WTC11 (cell line): Measurements from ENCODE around the gene CAPZB. TPM values are rescaled to one million over a fixed set of nuclear protein-coding genes. Genes with fewer than 3 reads are reported as not detected.

Experiments used
- ATAC-seq: fragments of 200-7000 bp; cut with Tn5 transposase; 2 replicates; pipeline ENCODE4 v1.10.0; 2021; ENCODE audit warnings: mild to moderate bottlenecking, moderate library complexity
- CTCF ChIA-PET: fragments of 300-600 bp; sonication (Branson Sonifier 250); formaldehyde crosslinking; loops from one replicate; lab custom pipeline; 2021; ENCODE audit warnings: antibody characterized with exemption; lab: Charles Lee
- POLR2A ChIA-PET: fragments of 350-600 bp; sonication (Branson Sonifier 250); formaldehyde crosslinking; loops from one replicate; lab custom pipeline; 2021; ENCODE audit warnings: antibody characterized with exemption; lab: Charles Lee
- DNase-seq: peaks from one replicate; pipeline ENCODE4 v3.0.0; 2021; ENCODE audit warnings: low spot score
- H3K27ac Mint-ChIP-seq: 2 replicates; pipeline ENCODE4 v1.8.0; 2021; ENCODE audit warnings: mixed read lengths
- H3K27me3 Mint-ChIP-seq: 2 replicates; pipeline ENCODE4 v1.8.0; 2021; ENCODE audit warnings: low read depth, mild to moderate bottlenecking, moderate library complexity, mixed read lengths
- H3K36me3 Mint-ChIP-seq: 2 replicates; pipeline ENCODE4 v1.8.0; 2021; ENCODE audit warnings: mixed read lengths
- H3K4me1 Mint-ChIP-seq: 2 replicates; pipeline ENCODE4 v1.8.0; 2022; ENCODE audit warnings: mixed read lengths
- H3K4me3 Mint-ChIP-seq: 2 replicates; pipeline ENCODE4 v1.8.0; 2021; ENCODE audit warnings: mild to moderate bottlenecking, moderate library complexity, mixed read lengths
- H3K9me3 Mint-ChIP-seq: 2 replicates; pipeline ENCODE4 v1.8.0; 2021; ENCODE audit warnings: mixed read lengths
- CREB1 ChIP-seq: sonication (generic); formaldehyde crosslinking; IDR thresholded peaks from 2 replicates; pipeline ENCODE4 v1.8.0; 2023; ENCODE audit warnings: mild to moderate bottlenecking, missing genetic modification reagents
- CREM ChIP-seq: sonication (generic); formaldehyde crosslinking; IDR thresholded peaks from 2 replicates; pipeline ENCODE4 v1.8.1; 2022; ENCODE audit warnings: mild to moderate bottlenecking, missing genetic modification reagents, moderate library complexity
- FOXK1 ChIP-seq: sonication (generic); formaldehyde crosslinking; IDR thresholded peaks from 2 replicates; pipeline ENCODE4 v1.8.0; 2022; ENCODE audit warnings: mild to moderate bottlenecking, moderate library complexity, missing genetic modification reagents
- HMGA2 ChIP-seq: fragments of 250-450 bp; sonication (Bioruptor Pico); IDR thresholded peaks from 2 replicates; pipeline ENCODE4 v1.4.0; 2021; ENCODE audit warnings: mild to moderate bottlenecking, moderate library complexity
- JAZF1 ChIP-seq: fragments of 250-450 bp; sonication (Bioruptor Pico); IDR thresholded peaks from 2 replicates; pipeline ENCODE4 v1.9.0; 2021; ENCODE audit warnings: moderate library complexity, mild to moderate bottlenecking, inconsistent platforms
- NFE2L1 ChIP-seq: sonication (generic); formaldehyde crosslinking; IDR thresholded peaks from 2 replicates; pipeline ENCODE4 v1.8.1; 2023; ENCODE audit warnings: missing genetic modification reagents
- PRRX2 ChIP-seq: fragments of 250-450 bp; sonication (Bioruptor Pico); IDR thresholded peaks from 2 replicates; pipeline ENCODE4 v1.8.0; 2021; ENCODE audit warnings: mild to moderate bottlenecking
- RELA ChIP-seq: sonication (generic); formaldehyde crosslinking; IDR thresholded peaks from 2 replicates; pipeline ENCODE4 v1.8.1; 2022; ENCODE audit warnings: missing genetic modification reagents, mild to moderate bottlenecking, borderline replicate concordance
- SOX15 ChIP-seq: fragments of 250-450 bp; sonication (Bioruptor Pico); IDR thresholded peaks from 2 replicates; pipeline ENCODE4 v1.9.0; 2021; ENCODE audit warnings: mild to moderate bottlenecking
- TEAD1 ChIP-seq: sonication (generic); formaldehyde crosslinking; IDR thresholded peaks from 2 replicates; pipeline ENCODE4 v1.8.0; 2022; ENCODE audit warnings: mild to moderate bottlenecking, missing genetic modification reagents
- TEAD4 ChIP-seq: sonication (generic); formaldehyde crosslinking; IDR thresholded peaks from 2 replicates; pipeline ENCODE4 v1.8.0; 2022; ENCODE audit warnings: mild to moderate bottlenecking, missing genetic modification reagents
- ZBTB21 ChIP-seq: sonication (generic); formaldehyde crosslinking; IDR thresholded peaks from 2 replicates; pipeline ENCODE4 v1.8.1; 2023; ENCODE audit warnings: mild to moderate bottlenecking, missing genetic modification reagents, borderline replicate concordance
- ZNF121 ChIP-seq: sonication (generic); formaldehyde crosslinking; IDR thresholded peaks from 2 replicates; pipeline ENCODE4 v1.8.0; 2023; ENCODE audit warnings: missing genetic modification reagents
- ZNF263 ChIP-seq: sonication (generic); formaldehyde crosslinking; IDR thresholded peaks from 2 replicates; pipeline ENCODE4 v1.8.1; 2022; ENCODE audit warnings: low read depth, mild to moderate bottlenecking, moderate library complexity, missing genetic modification reagents
- ZNF671 ChIP-seq: fragments of 250-450 bp; sonication (Bioruptor Pico); IDR thresholded peaks from 2 replicates; pipeline ENCODE4 v1.8.0; 2021; ENCODE audit warnings: mild to moderate bottlenecking
- total RNA-seq: library from RNA; stranded (reverse); gene quantifications from 3 replicates; pipeline ENCODE4 v1.2.3, GENCODE V29; 2021
- TF ChIP-seq, protein P1 (sequence below): sonication (generic); formaldehyde crosslinking; conservative IDR thresholded peaks from 2 replicates; pipeline ENCODE4 v1.8.1; 2023; ENCODE audit warnings: mild to moderate bottlenecking, low read depth, missing genetic modification reagents, moderate library complexity
- TF ChIP-seq, protein P2 (sequence below): sonication (generic); formaldehyde crosslinking; IDR thresholded peaks from 2 replicates; pipeline ENCODE4 v1.8.1; 2022; ENCODE audit warnings: missing genetic modification reagents, borderline replicate concordance
- TF ChIP-seq, protein P3 (sequence below): sonication (generic); formaldehyde crosslinking; IDR thresholded peaks from 2 replicates; pipeline ENCODE4 v1.8.0; 2022; ENCODE audit warnings: mild to moderate bottlenecking, missing genetic modification reagents
- TF ChIP-seq, protein P4 (sequence below): sonication (generic); formaldehyde crosslinking; IDR thresholded peaks from 2 replicates; pipeline ENCODE4 v1.8.1; 2023; ENCODE audit warnings: mild to moderate bottlenecking, missing genetic modification reagents, moderate library complexity
- TF ChIP-seq, protein P5 (sequence below): fragments of 250-450 bp; sonication (Bioruptor Pico); IDR thresholded peaks from 2 replicates; pipeline ENCODE4 v1.9.0; 2021; ENCODE audit warnings: mild to moderate bottlenecking
- TF ChIP-seq, protein P6 (sequence below): sonication (generic); formaldehyde crosslinking; IDR thresholded peaks from 2 replicates; pipeline ENCODE4 v1.8.1; 2022; ENCODE audit warnings: mild to moderate bottlenecking, missing genetic modification reagents, moderate library complexity, borderline replicate concordance

CAPZB gene
- total RNA-seq, 1 experiment from 2014 or later, result 348 TPM

DNA sequence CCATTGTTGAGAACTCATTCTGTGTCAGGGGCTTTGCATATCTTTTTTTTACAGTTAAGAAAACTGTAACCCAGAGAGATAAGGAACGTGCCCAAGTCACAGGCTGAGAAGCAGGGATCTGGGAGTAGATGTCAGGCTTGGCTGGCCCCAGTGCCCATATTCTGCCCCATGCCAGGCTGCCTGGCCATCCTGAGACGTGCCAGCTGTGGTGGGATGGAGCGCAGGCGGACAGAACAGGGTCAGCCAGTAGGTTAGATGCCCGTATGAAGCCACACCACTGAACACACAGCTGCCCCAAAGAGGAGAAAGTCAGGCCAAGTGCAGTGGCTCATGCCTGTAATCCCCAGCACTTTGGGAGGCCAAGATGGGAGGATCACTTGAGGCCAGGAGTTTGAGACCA is 117.3 kb downstream of the CAPZB start (continued):
- TF ChIP-seq JAZF1 (CRISPR knock-in tag) (no peak), PRRX2 (CRISPR knock-in tag) (no peak), CREM (CRISPR knock-in tag) (no peak), TEAD4 (no peak), HMGA2 (CRISPR knock-in tag) (no peak)
- TF ChIP-seq, protein P1, sequence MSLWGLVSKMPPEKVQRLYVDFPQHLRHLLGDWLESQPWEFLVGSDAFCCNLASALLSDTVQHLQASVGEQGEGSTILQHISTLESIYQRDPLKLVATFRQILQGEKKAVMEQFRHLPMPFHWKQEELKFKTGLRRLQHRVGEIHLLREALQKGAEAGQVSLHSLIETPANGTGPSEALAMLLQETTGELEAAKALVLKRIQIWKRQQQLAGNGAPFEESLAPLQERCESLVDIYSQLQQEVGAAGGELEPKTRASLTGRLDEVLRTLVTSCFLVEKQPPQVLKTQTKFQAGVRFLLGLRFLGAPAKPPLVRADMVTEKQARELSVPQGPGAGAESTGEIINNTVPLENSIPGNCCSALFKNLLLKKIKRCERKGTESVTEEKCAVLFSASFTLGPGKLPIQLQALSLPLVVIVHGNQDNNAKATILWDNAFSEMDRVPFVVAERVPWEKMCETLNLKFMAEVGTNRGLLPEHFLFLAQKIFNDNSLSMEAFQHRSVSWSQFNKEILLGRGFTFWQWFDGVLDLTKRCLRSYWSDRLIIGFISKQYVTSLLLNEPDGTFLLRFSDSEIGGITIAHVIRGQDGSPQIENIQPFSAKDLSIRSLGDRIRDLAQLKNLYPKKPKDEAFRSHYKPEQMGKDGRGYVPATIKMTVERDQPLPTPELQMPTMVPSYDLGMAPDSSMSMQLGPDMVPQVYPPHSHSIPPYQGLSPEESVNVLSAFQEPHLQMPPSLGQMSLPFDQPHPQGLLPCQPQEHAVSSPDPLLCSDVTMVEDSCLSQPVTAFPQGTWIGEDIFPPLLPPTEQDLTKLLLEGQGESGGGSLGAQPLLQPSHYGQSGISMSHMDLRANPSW (CRISPR knock-in tag), result no peak

DNA sequence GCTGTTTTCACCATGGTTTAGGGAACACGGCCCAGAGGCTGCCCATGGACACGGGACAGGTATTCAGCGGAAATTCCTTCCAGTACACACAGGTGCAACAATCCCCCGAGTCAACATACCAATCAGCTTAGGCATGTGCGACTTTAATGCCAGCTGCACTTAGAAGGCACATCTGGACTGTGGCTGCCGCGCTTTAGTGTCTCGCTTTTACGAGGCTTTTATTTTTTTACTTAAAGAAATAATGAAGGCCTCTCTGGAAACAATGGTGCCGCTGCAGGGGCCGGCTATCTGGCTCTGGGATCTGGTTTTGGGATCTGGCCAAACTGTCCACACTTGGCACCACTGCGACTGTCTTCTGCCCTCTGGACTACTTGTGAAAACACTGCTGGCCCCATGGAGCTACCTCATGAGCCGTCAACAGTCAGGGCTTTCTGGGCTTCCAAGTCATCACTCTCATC is 117.7 kb downstream of the CAPZB start:
- no peak for TF ChIP-seq NFE2L1 (CRISPR knock-in tag)
- no peak for TF ChIP-seq ZNF121 (CRISPR knock-in tag)
- CTCF ChIA-PET, result no interaction called here
- Mint-ChIP-seq H3K9me3 (no peaks in the 10 kb centered on the region), H3K4me1 (no peaks in the 10 kb centered on the region), H3K27me3 (no peaks in the 10 kb centered on the region), H3K4me3 (no peak overlapping the region), H3K36me3 (no peaks in the 10 kb centered on the region; the same call in 1 of the 2 replicates), H3K27ac (no peak overlapping the region)
- no peak for ATAC-seq
- POLR2A ChIA-PET, result no interaction called here
- DNase-seq, result no peak

DNA sequence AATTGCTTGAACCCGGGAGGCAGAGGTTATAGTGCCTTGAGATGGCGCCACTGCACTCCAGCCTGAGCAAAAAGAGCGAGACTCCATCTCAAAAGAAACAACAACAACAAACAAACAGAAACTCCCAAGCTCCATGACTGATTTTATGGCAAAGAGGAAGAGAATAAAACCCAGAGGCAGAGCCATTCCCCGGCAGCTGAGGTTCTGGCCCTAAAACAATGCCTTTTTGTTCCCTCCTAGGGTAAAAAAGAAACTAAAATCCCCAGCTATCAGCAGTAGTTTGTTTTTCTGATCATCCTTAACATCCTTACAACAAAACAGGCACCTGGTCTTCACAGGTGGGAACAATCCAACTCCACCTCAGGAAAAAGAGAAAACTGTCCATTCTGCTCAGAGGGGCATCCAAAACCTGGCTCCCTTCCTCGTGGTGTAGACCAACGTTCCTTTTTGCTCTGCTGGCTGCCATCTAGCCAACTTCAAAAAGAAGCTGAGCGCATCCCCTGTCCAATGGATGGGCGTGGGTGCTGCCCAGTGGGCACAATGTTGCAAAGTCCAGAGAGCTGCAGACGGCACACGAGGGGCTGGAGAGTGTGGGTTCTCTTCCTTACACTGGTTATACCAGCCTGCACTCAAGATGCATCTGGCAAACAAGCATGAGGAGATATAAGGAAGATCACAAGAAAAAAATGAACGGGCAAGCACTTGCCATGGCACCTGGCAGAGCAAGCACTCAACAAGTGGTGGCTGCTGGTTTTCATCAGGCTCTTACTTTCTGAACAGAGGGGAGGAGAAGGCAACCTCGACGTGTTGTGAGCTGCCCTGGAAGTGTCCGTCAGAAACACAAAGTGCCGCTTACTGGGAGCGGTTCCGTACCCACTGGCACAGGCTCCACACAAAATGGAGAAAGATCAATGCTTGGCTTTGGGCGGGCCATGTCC is 118.5 kb downstream of the CAPZB start:
- Mint-ChIP-seq H3K27me3 (no peaks in the 10 kb centered on the region), H3K36me3 (no peaks in the 10 kb centered on the region; the same call in 1 of the 2 replicates), H3K27ac (peak overlapping the region; percentile 71; the same call in 1 of the 2 replicates), H3K4me1 (no peaks in the 10 kb centered on the region), H3K4me3 (no peak overlapping the region), H3K9me3 (no peaks in the 10 kb centered on the region)
- DNase-seq (no peak), ATAC-seq (no peak)
- CTCF ChIA-PET, result interaction anchor here (2.1 kb wide), 1 partner anchor 8 kb away, joined by 8 read pairs; no protein-coding TSS in a partner anchor
- POLR2A ChIA-PET, result no interaction called here
- TF ChIP-seq, protein P2, sequence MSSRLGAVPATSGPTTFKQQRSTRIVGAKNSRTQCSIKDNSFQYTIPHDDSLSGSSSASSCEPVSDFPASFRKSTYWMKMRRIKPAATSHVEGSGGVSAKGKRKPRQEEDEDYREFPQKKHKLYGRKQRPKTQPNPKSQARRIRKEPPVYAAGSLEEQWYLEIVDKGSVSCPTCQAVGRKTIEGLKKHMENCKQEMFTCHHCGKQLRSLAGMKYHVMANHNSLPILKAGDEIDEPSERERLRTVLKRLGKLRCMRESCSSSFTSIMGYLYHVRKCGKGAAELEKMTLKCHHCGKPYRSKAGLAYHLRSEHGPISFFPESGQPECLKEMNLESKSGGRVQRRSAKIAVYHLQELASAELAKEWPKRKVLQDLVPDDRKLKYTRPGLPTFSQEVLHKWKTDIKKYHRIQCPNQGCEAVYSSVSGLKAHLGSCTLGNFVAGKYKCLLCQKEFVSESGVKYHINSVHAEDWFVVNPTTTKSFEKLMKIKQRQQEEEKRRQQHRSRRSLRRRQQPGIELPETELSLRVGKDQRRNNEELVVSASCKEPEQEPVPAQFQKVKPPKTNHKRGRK (CRISPR knock-in tag), result no peak
- TF ChIP-seq FOXK1 (CRISPR knock-in tag) (no peak), ZBTB21 (CRISPR knock-in tag) (no peak), RELA (CRISPR knock-in tag) (no peak), ZNF671 (no peak), CREB1 (no peak), TEAD1 (CRISPR knock-in tag) (no peak), ZNF263 (CRISPR knock-in tag) (no peak), SOX15 (no peak)
- TF ChIP-seq, protein P3, sequence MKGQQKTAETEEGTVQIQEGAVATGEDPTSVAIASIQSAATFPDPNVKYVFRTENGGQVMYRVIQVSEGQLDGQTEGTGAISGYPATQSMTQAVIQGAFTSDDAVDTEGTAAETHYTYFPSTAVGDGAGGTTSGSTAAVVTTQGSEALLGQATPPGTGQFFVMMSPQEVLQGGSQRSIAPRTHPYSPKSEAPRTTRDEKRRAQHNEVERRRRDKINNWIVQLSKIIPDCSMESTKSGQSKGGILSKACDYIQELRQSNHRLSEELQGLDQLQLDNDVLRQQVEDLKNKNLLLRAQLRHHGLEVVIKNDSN, result no peak
- TF ChIP-seq, protein P4, sequence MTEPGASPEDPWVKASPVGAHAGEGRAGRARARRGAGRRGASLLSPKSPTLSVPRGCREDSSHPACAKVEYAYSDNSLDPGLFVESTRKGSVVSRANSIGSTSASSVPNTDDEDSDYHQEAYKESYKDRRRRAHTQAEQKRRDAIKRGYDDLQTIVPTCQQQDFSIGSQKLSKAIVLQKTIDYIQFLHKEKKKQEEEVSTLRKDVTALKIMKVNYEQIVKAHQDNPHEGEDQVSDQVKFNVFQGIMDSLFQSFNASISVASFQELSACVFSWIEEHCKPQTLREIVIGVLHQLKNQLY (CRISPR knock-in tag), result no peak
- TF ChIP-seq, protein P5, sequence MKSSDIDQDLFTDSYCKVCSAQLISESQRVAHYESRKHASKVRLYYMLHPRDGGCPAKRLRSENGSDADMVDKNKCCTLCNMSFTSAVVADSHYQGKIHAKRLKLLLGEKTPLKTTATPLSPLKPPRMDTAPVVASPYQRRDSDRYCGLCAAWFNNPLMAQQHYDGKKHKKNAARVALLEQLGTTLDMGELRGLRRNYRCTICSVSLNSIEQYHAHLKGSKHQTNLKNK (CRISPR knock-in tag), result no peak
- TF ChIP-seq, protein P6, sequence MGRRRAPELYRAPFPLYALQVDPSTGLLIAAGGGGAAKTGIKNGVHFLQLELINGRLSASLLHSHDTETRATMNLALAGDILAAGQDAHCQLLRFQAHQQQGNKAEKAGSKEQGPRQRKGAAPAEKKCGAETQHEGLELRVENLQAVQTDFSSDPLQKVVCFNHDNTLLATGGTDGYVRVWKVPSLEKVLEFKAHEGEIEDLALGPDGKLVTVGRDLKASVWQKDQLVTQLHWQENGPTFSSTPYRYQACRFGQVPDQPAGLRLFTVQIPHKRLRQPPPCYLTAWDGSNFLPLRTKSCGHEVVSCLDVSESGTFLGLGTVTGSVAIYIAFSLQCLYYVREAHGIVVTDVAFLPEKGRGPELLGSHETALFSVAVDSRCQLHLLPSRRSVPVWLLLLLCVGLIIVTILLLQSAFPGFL, result no peak
